SK-MEL-5 (cell line): ENCODE data around the gene KCNV2. TPM values are rescaled to one million over a fixed set of nuclear protein-coding genes. Genes with fewer than 3 reads are reported as not detected.
A peak's percentile ranks its signal among the peaks of the same experiment; 100 is the strongest.

ENCODE experiments used
- DNase-seq: peaks from one replicate; pipeline ENCODE4 v3.0.0-alpha.2; 2016; ENCODE audit warnings: low read depth, low spot score
- in situ Hi-C: cut with HindIII; loops from 2 replicates; pipeline ENCODE4 v1.10.0; 2016; ENCODE audit warnings: low sequenced_read_pairs, high pct_unique_total_duplicates, low pct_unique_long_range_greater_than_20kb
- total RNA-seq: library from RNA; depleted of rRNA; stranded (reverse); fragments of >200 nt; shearing (Covaris generic); gene quantifications from 2 replicates; pipeline ENCODE4 v1.2.3, GENCODE V29; 2014

The KCNV2 gene
- total RNA-seq, 1 experiment from 2014 or later, result not detected

DNA sequence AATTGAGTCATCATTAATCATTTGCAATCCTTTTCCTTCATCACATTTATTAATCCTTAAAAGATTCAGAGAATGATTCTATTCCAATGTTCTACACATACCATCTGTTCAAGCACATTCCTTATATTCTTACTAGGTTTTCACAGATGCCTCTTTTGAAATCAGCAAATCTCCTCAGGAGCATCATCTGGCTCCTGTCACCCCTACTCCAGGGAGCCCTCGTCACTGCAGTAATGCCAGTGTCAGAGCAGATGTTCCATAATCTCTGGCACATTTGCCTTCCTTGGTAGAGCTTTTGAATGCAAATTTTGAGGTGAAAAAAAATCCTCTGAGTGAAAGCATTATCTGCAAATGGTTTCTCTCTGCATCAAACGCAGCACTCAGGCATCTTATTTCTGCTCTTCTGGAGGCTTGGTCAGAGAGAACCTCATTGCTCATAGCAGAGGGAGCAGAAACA, 7.6 kb upstream of the KCNV2 start:
- in situ Hi-C loops, result no loop called here
- DNase-seq, result no peak

DNA sequence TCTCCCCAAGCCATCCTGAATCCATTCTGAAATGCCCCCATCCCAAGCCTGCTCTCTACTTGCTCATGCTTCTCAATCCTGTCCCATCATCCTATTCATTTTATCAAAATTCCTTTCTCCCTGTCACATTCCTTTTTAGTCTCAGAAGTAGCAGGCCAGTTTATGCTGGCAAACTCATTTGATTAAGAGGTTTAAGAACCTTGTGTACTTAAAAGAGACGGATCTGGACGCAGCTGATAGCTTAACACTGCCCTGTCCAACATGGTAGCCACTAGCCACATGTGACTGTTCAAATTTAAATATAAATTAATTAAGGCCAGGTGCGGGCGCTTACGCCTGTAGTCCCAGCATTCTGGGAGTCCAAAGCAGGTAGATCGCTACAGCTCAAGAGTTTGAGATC, 5.6 kb upstream of the KCNV2 start:
- in situ Hi-C loops, result no loop called here
- no peak for DNase-seq

DNA sequence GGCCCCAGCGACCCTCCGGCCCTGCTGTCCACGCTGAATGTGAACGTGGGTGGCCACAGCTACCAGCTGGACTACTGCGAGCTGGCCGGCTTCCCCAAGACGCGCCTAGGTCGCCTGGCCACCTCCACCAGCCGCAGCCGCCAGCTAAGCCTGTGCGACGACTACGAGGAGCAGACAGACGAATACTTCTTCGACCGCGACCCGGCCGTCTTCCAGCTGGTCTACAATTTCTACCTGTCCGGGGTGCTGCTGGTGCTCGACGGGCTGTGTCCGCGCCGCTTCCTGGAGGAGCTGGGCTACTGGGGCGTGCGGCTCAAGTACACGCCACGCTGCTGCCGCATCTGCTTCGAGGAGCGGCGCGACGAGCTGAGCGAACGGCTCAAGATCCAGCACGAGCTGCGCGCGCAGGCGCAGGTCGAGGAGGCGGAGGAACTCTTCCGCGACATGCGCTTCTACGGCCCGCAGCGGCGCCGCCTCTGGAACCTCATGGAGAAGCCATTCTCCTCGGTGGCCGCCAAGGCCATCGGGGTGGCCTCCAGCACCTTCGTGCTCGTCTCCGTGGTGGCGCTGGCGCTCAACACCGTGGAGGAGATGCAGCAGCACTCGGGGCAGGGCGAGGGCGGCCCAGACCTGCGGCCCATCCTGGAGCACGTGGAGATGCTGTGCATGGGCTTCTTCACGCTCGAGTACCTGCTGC, 839 bp downstream of the KCNV2 start:
- in situ Hi-C loops, result no loop called here
- no peak for DNase-seq

DNA sequence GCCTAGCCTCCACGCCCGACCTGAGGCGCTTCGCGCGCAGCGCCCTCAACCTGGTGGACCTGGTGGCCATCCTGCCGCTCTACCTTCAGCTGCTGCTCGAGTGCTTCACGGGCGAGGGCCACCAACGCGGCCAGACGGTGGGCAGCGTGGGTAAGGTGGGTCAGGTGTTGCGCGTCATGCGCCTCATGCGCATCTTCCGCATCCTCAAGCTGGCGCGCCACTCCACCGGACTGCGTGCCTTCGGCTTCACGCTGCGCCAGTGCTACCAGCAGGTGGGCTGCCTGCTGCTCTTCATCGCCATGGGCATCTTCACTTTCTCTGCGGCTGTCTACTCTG, 1.4 kb downstream of the KCNV2 start:
- in situ Hi-C loops, result no loop called here
- no peak for DNase-seq

DNA sequence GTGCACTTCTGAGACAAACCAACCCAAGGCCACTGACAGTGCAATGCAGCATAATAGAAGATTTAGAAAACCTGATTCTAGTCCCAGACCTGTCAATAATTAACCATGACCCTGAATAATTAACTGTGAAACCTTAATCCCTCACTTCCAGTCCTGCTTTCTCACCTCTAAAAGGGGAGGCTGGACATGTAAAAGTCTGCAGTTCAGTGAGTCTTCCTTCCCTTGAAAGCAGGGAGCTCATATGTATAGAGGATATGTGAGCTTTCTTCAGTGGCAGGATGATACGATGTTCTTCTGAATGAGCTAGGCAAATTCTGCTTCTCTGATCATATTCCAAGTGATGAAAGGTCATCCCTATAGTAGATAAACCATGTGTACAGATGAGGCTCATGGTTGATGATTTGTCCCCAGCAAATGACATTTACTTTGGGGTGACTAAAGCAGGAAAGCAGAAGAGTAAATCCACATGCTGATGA, 2.9 kb downstream of the KCNV2 start:
- DNase-seq, result no peak
- in situ Hi-C loops, result no loop called here

DNA sequence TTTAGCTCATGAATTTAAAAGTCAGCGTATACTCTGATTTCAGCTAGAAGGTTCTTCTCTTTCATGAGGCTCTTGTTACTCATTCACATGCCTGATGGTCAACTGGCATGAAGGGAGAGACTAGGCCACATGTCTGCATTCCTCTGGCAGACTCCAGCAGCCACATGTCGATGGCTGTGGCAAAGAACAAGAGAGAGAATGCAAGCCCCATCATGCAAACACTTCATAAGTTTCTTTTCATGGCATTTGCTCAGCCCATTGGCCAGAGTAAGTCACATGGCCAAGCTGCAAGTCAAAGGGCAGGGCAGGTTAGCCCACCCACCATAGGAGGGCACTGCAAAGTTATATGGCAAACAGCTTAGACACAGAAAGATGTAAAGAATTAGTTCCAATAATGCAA, 5.4 kb downstream of the KCNV2 start:
- peak; percentile 94 for DNase-seq
- in situ Hi-C loops, result no loop called here

DNA sequence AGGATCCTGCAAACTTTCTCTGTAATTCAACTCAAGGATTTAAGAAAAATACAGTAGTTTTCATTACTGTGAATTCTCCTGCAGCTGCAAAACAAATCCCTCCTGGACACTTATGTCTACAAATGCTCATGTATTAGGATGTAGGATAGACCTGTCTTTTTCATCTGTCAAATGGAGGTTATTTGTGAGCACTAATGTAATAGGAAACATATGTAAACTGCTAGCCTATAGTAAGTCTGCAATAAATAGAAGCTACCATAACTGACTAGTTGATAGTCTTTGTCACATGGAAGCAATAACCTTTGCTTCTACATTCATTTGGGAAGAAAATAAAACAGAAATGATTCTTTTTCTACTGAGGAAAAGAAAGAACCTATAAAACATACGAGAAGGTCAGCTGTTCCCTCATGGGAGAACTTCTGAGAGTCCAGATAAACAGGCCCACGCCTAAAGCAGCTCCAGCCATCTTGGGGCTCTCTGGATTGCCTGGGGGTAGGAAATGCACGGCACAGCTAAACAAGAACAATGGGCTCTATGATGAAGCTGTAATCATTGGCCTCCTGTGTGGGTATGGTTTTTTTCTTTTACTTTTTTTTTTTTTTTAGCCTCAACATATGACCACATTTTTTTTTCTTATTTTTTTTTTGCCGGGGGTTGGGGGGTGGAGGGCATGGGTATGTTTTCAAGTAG, 6.2 kb downstream of the KCNV2 start:
- in situ Hi-C loops, result no loop called here
- DNase-seq, result peak; percentile 99

DNA sequence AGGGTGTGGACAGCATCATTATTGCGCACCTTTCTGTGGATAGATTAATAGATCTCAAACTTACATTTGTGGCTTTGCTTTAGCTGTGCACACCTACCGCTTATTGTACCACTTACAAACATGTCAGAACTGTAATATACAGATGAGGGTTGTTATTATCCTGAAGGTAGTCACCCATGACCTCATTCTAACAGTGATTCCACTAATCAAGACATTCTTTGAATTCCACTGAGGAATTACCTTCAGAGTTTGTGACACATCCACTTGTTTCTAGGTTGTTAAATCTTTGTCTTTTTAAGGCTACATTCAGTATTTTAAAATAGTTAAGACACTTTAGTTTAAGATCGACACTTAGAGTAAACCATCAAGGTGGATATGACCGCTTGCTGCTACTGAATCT, 7.8 kb downstream of the KCNV2 start:
- in situ Hi-C loops, result no loop called here

DNA sequence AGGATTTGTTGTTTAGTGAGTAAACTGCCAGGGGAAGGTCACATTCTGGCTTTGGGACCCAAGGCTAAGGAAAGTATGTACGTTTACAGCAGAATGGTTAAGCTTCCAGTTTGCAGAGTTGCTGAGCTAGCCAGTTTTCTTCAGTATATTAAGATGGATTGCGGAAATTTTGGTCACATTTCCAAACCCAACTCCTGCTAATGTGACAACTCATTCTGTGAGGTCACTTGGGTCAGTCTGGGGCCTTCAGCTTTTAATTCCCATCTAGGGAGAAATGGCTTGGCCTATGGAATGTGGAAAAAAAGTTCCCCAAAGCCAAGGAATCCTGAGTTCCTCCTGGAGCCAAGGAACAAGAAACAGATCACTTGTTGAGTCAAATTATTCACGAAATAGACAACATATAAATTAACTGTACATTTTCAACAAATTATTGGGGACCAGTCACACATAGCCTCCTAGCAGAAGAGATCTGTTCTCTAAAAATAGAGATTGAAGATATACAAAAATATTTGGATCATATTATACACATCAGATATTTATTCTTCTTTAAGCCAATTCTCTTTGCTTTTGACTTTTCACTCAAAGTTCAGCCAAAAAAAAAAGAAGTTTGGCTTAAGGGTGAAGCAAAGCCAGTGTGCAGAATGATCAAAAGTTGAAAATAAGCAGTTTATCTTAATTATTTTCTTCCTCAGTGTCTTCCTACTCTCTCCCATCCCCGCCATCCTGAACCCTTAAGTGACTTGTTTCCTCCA, 8.8 kb downstream of the KCNV2 start:
- DNase-seq, result no peak
- in situ Hi-C loops, result no loop called here

More for the DNA sequence above, 7.8 kb downstream of the KCNV2 start:
- no peak for DNase-seq

DNA sequence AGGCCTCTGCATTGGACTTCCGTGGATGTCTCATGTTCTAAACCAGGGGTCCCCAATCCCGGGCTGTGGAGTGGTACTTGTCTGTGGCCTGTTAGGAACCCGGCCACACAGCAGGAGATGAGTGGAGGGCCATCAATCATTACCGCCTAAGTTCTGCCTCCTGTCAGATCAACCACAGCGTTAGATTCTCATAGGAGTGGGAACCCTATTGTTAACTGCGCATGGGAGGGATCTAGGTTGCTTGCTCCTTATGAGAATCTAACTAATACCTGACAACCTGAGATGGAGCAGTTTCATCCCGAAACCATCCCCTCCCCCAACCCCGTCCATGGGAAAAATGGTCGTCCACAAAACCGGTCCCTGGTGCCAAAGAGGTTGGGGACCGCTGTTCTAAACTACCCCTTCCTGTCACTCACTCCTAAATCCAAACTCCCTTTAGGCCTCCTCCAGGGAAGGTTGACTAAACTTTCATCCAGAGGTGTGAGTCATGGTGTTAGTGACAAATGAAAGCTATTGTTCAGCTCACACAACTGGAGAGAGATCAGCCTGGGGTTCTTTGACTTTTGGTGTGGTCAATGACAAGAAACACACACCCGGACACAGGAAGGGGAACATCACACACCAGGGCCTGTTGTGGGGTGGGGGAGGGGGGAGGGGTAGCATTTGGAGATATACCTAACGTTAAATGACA, 9.5 kb downstream of the KCNV2 start:
- in situ Hi-C loops, result no loop called here
- DNase-seq, result no peak

DNA sequence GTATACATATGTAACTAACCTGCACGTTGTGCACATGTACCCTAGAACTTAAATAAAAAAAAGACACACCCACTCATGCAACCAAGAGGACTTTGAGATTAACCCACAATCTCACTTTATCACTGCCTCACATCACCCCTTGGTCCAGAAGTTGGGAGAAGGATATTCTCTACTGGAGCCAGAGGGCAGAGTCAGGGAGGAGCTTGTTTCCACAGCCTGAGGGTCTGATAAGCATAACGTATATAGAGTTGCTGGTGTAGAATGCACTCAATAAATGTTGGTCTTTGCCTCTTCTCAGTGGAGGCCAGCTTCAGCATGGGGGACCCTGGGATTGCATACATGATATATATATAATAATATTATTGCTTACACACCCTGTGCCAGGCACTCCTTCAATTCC, 10.1 kb downstream of the KCNV2 start:
- in situ Hi-C loops, result no loop called here
- DNase-seq, result no peak

DNA sequence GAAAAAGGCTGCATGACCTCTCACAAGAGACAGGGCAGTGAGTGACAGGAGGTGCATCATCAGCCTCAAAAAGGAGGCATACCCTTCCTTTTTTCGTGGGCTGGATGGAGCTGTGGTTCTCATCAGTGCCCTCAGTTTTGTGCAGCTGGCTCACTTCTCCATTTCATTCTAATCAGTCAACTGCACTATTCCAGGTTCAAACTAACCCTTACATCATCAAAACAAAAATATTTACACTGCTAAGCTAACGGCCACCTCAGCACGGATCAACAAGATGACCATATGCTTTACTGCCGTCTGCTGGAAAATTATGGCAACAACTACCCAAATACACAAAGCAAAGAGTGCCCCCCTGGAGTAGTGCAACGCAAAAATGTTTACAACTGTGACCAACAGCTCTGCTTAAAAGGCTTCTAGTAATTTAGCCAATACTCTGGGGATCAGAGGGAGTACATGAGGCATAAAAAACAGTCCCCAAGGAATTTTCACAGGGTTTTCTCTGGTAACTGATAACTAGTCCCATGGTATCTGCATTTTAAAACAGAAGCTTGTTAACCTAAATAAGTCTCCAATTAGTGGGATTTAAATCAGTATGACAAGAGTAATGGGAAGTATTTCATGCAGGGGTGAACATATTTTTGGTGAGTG, 10.8 kb downstream of the KCNV2 start:
- DNase-seq, result peak; percentile 79
- in situ Hi-C loops, result no loop called here

DNA sequence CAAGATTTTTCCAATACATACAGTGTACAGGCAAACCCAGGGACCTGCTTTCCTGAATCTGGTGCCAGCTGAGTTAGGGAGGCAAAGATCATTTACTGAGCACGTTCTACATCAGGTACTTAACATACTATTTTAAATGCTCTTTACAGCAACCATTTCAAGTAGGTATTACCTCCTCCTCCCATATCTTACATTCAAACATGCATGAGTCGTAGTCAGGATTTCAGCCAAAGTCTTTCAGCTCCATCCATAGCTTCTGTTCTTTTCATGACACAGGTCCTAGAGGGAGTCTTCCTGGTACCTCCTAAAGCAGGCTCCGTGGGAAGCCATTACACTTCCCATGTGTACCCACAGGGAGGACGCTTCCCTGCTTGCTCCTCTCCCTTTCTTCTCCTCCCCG, 11.7 kb downstream of the KCNV2 start:
- no peak for DNase-seq
- in situ Hi-C loops, result no loop called here

DNA sequence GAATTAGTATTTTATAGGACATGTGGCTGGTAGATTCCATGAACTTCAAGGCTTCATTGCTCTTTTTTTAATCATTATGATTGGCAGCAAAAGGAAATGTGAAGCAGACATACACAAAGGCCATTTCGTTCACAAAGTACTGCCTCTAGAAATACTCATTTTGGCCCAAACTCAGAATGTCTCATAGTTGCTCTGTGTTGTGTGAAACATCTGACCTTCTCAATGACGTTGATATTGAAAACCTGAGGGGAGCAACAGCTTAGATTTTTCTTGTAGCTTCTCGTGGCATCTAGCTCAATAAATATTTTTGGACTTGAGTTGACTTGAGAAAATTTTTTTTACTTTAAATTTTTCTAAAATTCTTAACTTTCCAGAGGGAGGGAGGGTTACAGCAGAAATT, 12.4 kb downstream of the KCNV2 start:
- DNase-seq, result no peak
- in situ Hi-C loops, result no loop called here

DNA sequence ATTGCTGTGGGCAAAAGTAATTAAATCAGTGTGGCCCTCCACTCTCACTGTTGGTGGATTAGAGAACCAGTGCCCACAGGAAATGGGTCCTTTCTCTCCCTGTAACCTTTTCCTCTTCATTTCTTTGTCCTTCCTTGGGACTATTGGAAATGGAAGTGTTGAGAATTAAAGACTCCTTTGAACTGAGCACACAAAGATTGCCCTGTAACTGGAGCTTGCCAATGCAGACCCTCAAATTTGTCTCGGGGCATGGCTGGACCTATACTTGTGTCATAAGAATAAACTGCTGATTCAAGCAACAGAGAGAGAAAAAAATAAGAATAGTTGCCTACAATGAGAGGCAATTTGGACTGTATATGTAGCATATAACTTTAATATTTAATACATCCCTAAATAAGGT, 13.7 kb downstream of the KCNV2 start:
- DNase-seq, result peak; percentile 53
- in situ Hi-C loops, result no loop called here

DNA sequence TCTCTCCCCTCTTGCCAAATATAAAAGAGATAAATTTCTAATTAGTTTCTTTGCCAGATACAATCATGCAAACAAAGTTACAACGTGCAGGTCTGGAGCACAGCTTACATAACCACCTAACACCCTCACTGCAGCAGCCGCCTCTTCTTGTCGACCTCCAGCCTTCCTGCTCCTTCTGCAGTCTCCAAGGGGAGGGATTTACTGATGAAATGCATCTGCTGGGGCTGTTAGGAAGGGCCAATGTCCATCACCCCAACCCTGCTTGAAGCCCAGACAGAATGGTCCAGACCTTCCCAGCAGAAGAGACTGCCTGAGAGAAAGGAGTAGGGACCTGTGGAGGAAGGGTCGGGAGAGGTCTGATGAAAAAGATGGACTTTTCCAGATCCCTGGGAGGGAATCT, 15.2 kb downstream of the KCNV2 start:
- DNase-seq, result no peak
- in situ Hi-C loops, result no loop called here

DNA sequence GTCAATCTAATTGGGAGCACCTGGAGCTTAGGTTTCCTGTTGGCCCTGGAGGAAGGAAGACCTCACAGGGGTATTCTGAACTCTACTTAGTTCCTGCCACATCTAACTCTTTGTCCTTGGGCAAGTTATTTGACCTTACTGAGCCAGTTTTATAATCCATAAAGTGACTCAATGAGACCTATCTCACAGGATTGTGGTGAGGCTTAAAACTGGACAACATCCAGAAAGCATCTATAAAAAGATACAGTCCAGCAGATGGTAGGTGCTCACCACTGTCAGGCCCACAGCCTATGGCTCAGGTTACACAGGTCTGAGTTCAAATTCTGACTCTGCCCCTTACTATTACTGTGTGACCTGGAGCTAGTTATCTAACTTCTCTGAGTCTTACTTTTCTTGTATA, 23.3 kb downstream of the KCNV2 start:
- in situ Hi-C loops, result no loop called here
- no peak for DNase-seq
